ENCODE results near the gene GZMA.

GRCh38 chr5:55104946-55105701, 2.7 kb downstream of the GZMA start:
- TF ChIP-seq CTCF (IDR thresholded peaks at IDR 0.05): no peak
- TF ChIP-seq POLR2A (IDR thresholded peaks at IDR 0.05): no peak

Measured in lower leg skin (tissue), 3 donors.